Measurements from ENCODE around the gene FOXL2NB.

- TF ChIP-seq CTCF (conservative IDR thresholded peaks at IDR 0.05) = peak; percentile 99
- TF ChIP-seq ZFX (IDR thresholded peaks at IDR 0.05) = no peak
Observed at GRCh38 chr3:138935863-138936740, 10.9 kb upstream of the FOXL2NB start.

All from C4-2B (cell line).